C4-2B (cell line): Measurements from ENCODE around the gene MYPOP.
A peak's percentile ranks its signal among the peaks of the same experiment; 100 is the strongest.

Experiments
- H3K27ac ChIP-seq: fragments of 450-650 bp; 2 replicates; pipeline ENCODE4 v1.5.1; 2017
- CTCF ChIP-seq: fragments of 450-650 bp; conservative IDR thresholded peaks from 2 replicates; pipeline ENCODE4 v1.5.1; 2017; ENCODE audit warnings: mild to moderate bottlenecking
- ZFX ChIP-seq: fragments of 450-650 bp; IDR thresholded peaks from 2 replicates; pipeline ENCODE4 v1.6.1; 2017

MYPOP gene

GRCh38 chr19:45933759-45934158, 31.3 kb upstream of the MYPOP start:
- TF ChIP-seq CTCF (no peak), ZFX (no peak)
- no peak overlapping the region for H3K27ac ChIP-seq

GRCh38 chr19:45931055-45931454, 28.6 kb upstream of the MYPOP start:
- no peak for TF ChIP-seq CTCF
- no peak for TF ChIP-seq ZFX
- no peak overlapping the region for H3K27ac ChIP-seq

GRCh38 chr19:45929247-45929646, 26.8 kb upstream of the MYPOP start:
- H3K27ac ChIP-seq: no peak overlapping the region
- TF ChIP-seq CTCF: no peak
- TF ChIP-seq ZFX: no peak

GRCh38 chr19:45927565-45928261, 25.3 kb upstream of the MYPOP start:
- TF ChIP-seq ZFX (no peak), CTCF (no peak)
- peak overlapping the region; percentile 63 for H3K27ac ChIP-seq

GRCh38 chr19:45924891-45925447, 22.6 kb upstream of the MYPOP start:
- TF ChIP-seq CTCF (no peak), ZFX (no peak)
- no peak overlapping the region for H3K27ac ChIP-seq

- H3K27ac ChIP-seq: no peak overlapping the region
- TF ChIP-seq ZFX (no peak), CTCF (no peak; the same call in 1 of the 2 replicates)
Measured at GRCh38 chr19:45922281-45922680, 19.9 kb upstream of the MYPOP start.

GRCh38 chr19:45920458-45920857, 18.0 kb upstream of the MYPOP start:
- TF ChIP-seq ZFX (no peak), CTCF (no peak)
- H3K27ac ChIP-seq: no peak overlapping the region
